VCaP (cell line): ENCODE data around the gene KDM3B.
"Not testable (repeated sequence)": the region's sequence is repeated elsewhere in the genome, so short reads cannot be mapped to it uniquely, and the experiment has no call there.

Experiments
- H3K27ac ChIP-seq: fragments of 450-650 bp; 2 replicates; pipeline ENCODE4 v1.5.1; 2017
- CTCF ChIP-seq: fragments of 450-650 bp; conservative IDR thresholded peaks from 2 replicates; pipeline ENCODE4 v1.5.1; 2017; ENCODE audit warnings: mild to moderate bottlenecking, moderate library complexity

Gene KDM3B

GRCh38 chr5:138408023-138408422 is 55.5 kb downstream of the KDM3B start:
- no peak for TF ChIP-seq CTCF

GRCh38 chr5:138410996-138411640 is 58.6 kb downstream of the KDM3B start:
- not testable (repeated sequence) for H3K27ac ChIP-seq
- peak; percentile 85 for TF ChIP-seq CTCF

More at GRCh38 chr5:138408023-138408422, 55.5 kb downstream of the KDM3B start:
- H3K27ac ChIP-seq, result no peak overlapping the region

- TF ChIP-seq CTCF, result no peak
- H3K27ac ChIP-seq, result no peak overlapping the region
These were observed 66.0 kb downstream of the KDM3B start for GRCh38 chr5:138418444-138418843.

GRCh38 chr5:138425079-138425478 is 72.6 kb downstream of the KDM3B start:
- H3K27ac ChIP-seq, result no peak overlapping the region
- no peak for TF ChIP-seq CTCF

GRCh38 chr5:138435943-138436342 is 83.5 kb downstream of the KDM3B start:
- H3K27ac ChIP-seq, result no peak overlapping the region
- TF ChIP-seq CTCF, result no peak

GRCh38 chr5:138438003-138438723 is 85.7 kb downstream of the KDM3B start:
- TF ChIP-seq CTCF, result no peak
- H3K27ac ChIP-seq, result peak overlapping the region; percentile 60

GRCh38 chr5:138438724-138439476 is 86.4 kb downstream of the KDM3B start, which contains the start of gene REEP2:
REEP2 (plus strand) TSS chr5:138439057; CDS start chr5:138439209, 152 bp downstream.
- peak within 1 kb of the TSS; percentile 60 for H3K27ac ChIP-seq
- TF ChIP-seq CTCF, result no peak
